HCEC 1CT (cell line): ENCODE results near the gene CNTRL.
A peak's percentile ranks its signal among the peaks of the same experiment; 100 is the strongest.
"Not testable (repeated sequence)": the region's sequence is repeated elsewhere in the genome, so short reads cannot be mapped to it uniquely, and the experiment has no call there.

ENCODE experiments used
- DNase-seq: peaks from one replicate; pipeline ENCODE4 v3.0.0-alpha.2; 2017

CNTRL gene

GRCh38 chr9:121138973-121139372 lies 64.2 kb downstream of the CNTRL start:
- no peak for DNase-seq

GRCh38 chr9:121140162-121140561 lies 65.4 kb downstream of the CNTRL start:
- no peak for DNase-seq

GRCh38 chr9:121141306-121141705 lies 66.6 kb downstream of the CNTRL start:
- no peak for DNase-seq

GRCh38 chr9:121141706-121142105 lies 67.0 kb downstream of the CNTRL start:
- DNase-seq: no peak

- DNase-seq: no peak
Observed at GRCh38 chr9:121143771-121144170, 69.0 kb downstream of the CNTRL start.

GRCh38 chr9:121144482-121144881 lies 69.7 kb downstream of the CNTRL start:
- DNase-seq: no peak

GRCh38 chr9:121150188-121150587 lies 75.4 kb downstream of the CNTRL start:
- DNase-seq: no peak

GRCh38 chr9:121153642-121154041 lies 78.9 kb downstream of the CNTRL start:
- no peak for DNase-seq

GRCh38 chr9:121154782-121155181 lies 80.0 kb downstream of the CNTRL start:
- no peak for DNase-seq

- peak; percentile 69 for DNase-seq
Observed at GRCh38 chr9:121156263-121156731, 81.5 kb downstream of the CNTRL start.

- no peak for DNase-seq
Observed at GRCh38 chr9:121157939-121158338, 83.2 kb downstream of the CNTRL start.

GRCh38 chr9:121160025-121160424 lies 85.3 kb downstream of the CNTRL start:
- DNase-seq: no peak

- no peak for DNase-seq
Observed at GRCh38 chr9:121168052-121168451, 93.3 kb downstream of the CNTRL start.

- DNase-seq: peak; percentile 25
Observed at GRCh38 chr9:121169094-121169601, 94.4 kb downstream of the CNTRL start.

GRCh38 chr9:121171236-121171635 lies 96.5 kb downstream of the CNTRL start:
- DNase-seq: no peak

GRCh38 chr9:121172726-121173487 lies 98.2 kb downstream of the CNTRL start:
- no peak for DNase-seq

GRCh38 chr9:121173501-121173900 lies 98.7 kb downstream of the CNTRL start:
- DNase-seq: no peak

GRCh38 chr9:121178676-121179372 lies 104.1 kb downstream of the CNTRL start:
- no peak for DNase-seq

GRCh38 chr9:121179373-121179721 lies 104.6 kb downstream of the CNTRL start:
- DNase-seq: not testable (repeated sequence)

GRCh38 chr9:121179930-121180681 lies 105.4 kb downstream of the CNTRL start:
- DNase-seq: no peak

GRCh38 chr9:121182101-121182836 lies 107.5 kb downstream of the CNTRL start:
- DNase-seq: no peak

GRCh38 chr9:121182989-121183388 lies 108.2 kb downstream of the CNTRL start:
- no peak for DNase-seq
